Measurements from ENCODE around the gene RELT.

RELT gene

GRCh38 chr11:73348838-73349237 is 27.4 kb upstream of the RELT start:
- TF ChIP-seq CTCF (IDR thresholded peaks at IDR 0.05; ENCODE audit: low read length, missing control alignments), result no peak
- no peak for DNase-seq (ENCODE audit: low read depth)
- no peak overlapping the region for H3K4me3 ChIP-seq (replicated peaks; ENCODE audit: low read depth, low read length)

- H3K4me3 ChIP-seq (replicated peaks; ENCODE audit: low read depth, low read length), result no peak overlapping the region
- no peak for DNase-seq (ENCODE audit: low read depth)
- TF ChIP-seq CTCF (IDR thresholded peaks at IDR 0.05; ENCODE audit: low read length, missing control alignments), result no peak
Observed at GRCh38 chr11:73349633-73350032, 26.6 kb upstream of the RELT start.

- H3K4me3 ChIP-seq (replicated peaks; ENCODE audit: low read depth, low read length), result no peak overlapping the region
- peak; percentile 100 for TF ChIP-seq CTCF (IDR thresholded peaks at IDR 0.05; ENCODE audit: low read length, missing control alignments)
- peak; percentile 88 for DNase-seq (ENCODE audit: low read depth)
Observed at GRCh38 chr11:73350908-73351636, 25.1 kb upstream of the RELT start.

- TF ChIP-seq CTCF (IDR thresholded peaks at IDR 0.05; ENCODE audit: low read length, missing control alignments), result no peak
- no peak for DNase-seq (ENCODE audit: low read depth)
- H3K4me3 ChIP-seq (replicated peaks; ENCODE audit: low read depth, low read length), result no peak overlapping the region
Observed at GRCh38 chr11:73353422-73353821, 22.8 kb upstream of the RELT start.

- DNase-seq (ENCODE audit: low read depth), result no peak
- H3K4me3 ChIP-seq (replicated peaks; ENCODE audit: low read depth, low read length), result no peak overlapping the region
- TF ChIP-seq CTCF (IDR thresholded peaks at IDR 0.05; ENCODE audit: low read length, missing control alignments), result no peak
Observed at GRCh38 chr11:73355109-73355508, 21.1 kb upstream of the RELT start.

GRCh38 chr11:73356979-73357860 is 19.0 kb upstream of the RELT start:
- H3K4me3 ChIP-seq (replicated peaks; ENCODE audit: low read depth, low read length), result no peak overlapping the region
- TF ChIP-seq CTCF (IDR thresholded peaks at IDR 0.05; ENCODE audit: low read length, missing control alignments), result no peak
- DNase-seq (ENCODE audit: low read depth), result no peak
